Measurements from ENCODE around the gene ESR2. TPM values are rescaled to one million over a fixed set of nuclear protein-coding genes. Genes with fewer than 3 reads are reported as not detected.

ESR2 gene
- total and polyA plus RNA-seq, 4 donors = 0.01 to 0.28 (median 0.09) TPM

- 96% methylated on average over 13 of the region's 13 CpGs for WGBS
- Histone ChIP-seq H3K4me1 (ENCODE audit: control insufficient read depth in 4 of 4, insufficient read depth in 4 of 4, low read length in 3 of 4) (no peaks in the 10 kb centered on the region), H3K9me3 (ENCODE audit: control insufficient read depth in 4 of 4, low read length in 3 of 4) (no peaks in the 10 kb centered on the region), H3K36me3 (ENCODE audit: control insufficient read depth in 4 of 4, insufficient read depth in 3 of 4, low read depth in 1 of 4, low read length in 3 of 4) (peaks cover 14 to 99% (median 90%) of the 10 kb centered on the region in 4 donors), H3K27me3 (ENCODE audit: control insufficient read depth in 4 of 4, insufficient read depth in 4 of 4, low read length in 3 of 4) (no peaks in the 10 kb centered on the region), H3K27ac (ENCODE audit: low read depth in 1 of 2, low read length in 2 of 2) (no peak overlapping the region), H3K9ac (ENCODE audit: low read depth in 1 of 2, low read length in 2 of 2) (no peak overlapping the region), H3K4me3 (ENCODE audit: low read depth in 1 of 3, low read length in 3 of 3) (no peak overlapping the region)
- TF ChIP-seq, protein P1, sequence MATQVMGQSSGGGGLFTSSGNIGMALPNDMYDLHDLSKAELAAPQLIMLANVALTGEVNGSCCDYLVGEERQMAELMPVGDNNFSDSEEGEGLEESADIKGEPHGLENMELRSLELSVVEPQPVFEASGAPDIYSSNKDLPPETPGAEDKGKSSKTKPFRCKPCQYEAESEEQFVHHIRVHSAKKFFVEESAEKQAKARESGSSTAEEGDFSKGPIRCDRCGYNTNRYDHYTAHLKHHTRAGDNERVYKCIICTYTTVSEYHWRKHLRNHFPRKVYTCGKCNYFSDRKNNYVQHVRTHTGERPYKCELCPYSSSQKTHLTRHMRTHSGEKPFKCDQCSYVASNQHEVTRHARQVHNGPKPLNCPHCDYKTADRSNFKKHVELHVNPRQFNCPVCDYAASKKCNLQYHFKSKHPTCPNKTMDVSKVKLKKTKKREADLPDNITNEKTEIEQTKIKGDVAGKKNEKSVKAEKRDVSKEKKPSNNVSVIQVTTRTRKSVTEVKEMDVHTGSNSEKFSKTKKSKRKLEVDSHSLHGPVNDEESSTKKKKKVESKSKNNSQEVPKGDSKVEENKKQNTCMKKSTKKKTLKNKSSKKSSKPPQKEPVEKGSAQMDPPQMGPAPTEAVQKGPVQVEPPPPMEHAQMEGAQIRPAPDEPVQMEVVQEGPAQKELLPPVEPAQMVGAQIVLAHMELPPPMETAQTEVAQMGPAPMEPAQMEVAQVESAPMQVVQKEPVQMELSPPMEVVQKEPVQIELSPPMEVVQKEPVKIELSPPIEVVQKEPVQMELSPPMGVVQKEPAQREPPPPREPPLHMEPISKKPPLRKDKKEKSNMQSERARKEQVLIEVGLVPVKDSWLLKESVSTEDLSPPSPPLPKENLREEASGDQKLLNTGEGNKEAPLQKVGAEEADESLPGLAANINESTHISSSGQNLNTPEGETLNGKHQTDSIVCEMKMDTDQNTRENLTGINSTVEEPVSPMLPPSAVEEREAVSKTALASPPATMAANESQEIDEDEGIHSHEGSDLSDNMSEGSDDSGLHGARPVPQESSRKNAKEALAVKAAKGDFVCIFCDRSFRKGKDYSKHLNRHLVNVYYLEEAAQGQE (IDR thresholded peaks at IDR 0.05) = no peak
- TF ChIP-seq FOXA1 (IDR thresholded peaks at IDR 0.05) = no peak
- no peak for DNase-seq (ENCODE audit: low spot score)
These were observed 78.2 kb downstream of the ESR2 start for GRCh38 chr14:64215978-64216377.

DNA sequence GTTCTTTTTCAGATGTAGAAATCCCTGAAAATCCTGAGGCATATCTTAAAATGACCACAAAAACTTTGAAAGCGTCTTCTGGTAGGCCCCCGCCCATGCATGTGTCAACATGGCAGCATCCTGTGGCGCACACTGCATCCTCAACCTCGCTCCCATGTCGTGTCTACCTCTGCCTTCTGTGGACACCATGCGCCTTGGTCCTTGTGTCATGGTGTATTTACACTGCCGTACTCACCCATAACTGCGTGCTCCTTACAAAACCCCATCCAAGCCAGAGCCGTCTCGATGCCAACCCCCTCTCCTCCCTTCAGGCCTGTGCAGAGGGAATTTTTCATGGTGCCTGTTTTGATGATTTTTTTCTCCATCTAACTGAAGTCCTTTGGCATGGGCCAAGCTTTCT is 78.9 kb downstream of the ESR2 start:
- no peaks in the 10 kb centered on the region for H3K27me3 ChIP-seq (ENCODE audit: control insufficient read depth in 4 of 4, insufficient read depth in 4 of 4, low read length in 3 of 4)
- no peaks in the 10 kb centered on the region for H3K9me3 ChIP-seq (ENCODE audit: control insufficient read depth in 4 of 4, low read length in 3 of 4)
- no peaks in the 10 kb centered on the region for H3K4me1 ChIP-seq (ENCODE audit: control insufficient read depth in 4 of 4, insufficient read depth in 4 of 4, low read length in 3 of 4)
- WGBS = 98% methylated on average over 10 of the region's 10 CpGs
- H3K4me3 ChIP-seq (ENCODE audit: low read depth in 1 of 3, low read length in 3 of 3) = no peak overlapping the region
- H3K27ac ChIP-seq (ENCODE audit: low read depth in 1 of 2, low read length in 2 of 2) = no peak overlapping the region
- peaks cover 13 to 98% (median 89%) of the 10 kb centered on the region in 4 donors for H3K36me3 ChIP-seq (ENCODE audit: control insufficient read depth in 4 of 4, insufficient read depth in 3 of 4, low read depth in 1 of 4, low read length in 3 of 4)
- H3K9ac ChIP-seq (ENCODE audit: low read depth in 1 of 2, low read length in 2 of 2) = no peak overlapping the region
- TF ChIP-seq, protein P1 (IDR thresholded peaks at IDR 0.05) = no peak
- no peak for TF ChIP-seq JUND (IDR thresholded peaks at IDR 0.05)
- no peak for TF ChIP-seq GABPA (IDR thresholded peaks at IDR 0.05 in 1 of 2, conservative IDR thresholded peaks at IDR 0.05 in 1 of 2)
- no peak for TF ChIP-seq SP1 (IDR thresholded peaks at IDR 0.05)
- no peak for TF ChIP-seq RXRA (IDR thresholded peaks at IDR 0.05)
- TF ChIP-seq NR2F2 (IDR thresholded peaks at IDR 0.05) = no peak
- TF ChIP-seq TAF1 (conservative IDR thresholded peaks at IDR 0.05) = no peak
- TF ChIP-seq, protein P2, sequence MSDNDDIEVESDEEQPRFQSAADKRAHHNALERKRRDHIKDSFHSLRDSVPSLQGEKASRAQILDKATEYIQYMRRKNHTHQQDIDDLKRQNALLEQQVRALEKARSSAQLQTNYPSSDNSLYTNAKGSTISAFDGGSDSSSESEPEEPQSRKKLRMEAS (IDR thresholded peaks at IDR 0.05) = no peak
- no peak for TF ChIP-seq HNF4G (IDR thresholded peaks at IDR 0.05)
- no peak for TF ChIP-seq HNF4A (conservative IDR thresholded peaks at IDR 0.05)
- TF ChIP-seq FOXA2 (IDR thresholded peaks at IDR 0.05) = no peak
- TF ChIP-seq RAD21 (IDR thresholded peaks at IDR 0.05) = no peak
- no peak for TF ChIP-seq YY1 (IDR thresholded peaks at IDR 0.05)
- no peak for TF ChIP-seq FOXA1 (IDR thresholded peaks at IDR 0.05)
- TF ChIP-seq CTCF (IDR thresholded peaks at IDR 0.05; ENCODE audit: low read depth, low read length, missing input control) = no peak
- TF ChIP-seq ATF3 (IDR thresholded peaks at IDR 0.05) = no peak
- TF ChIP-seq EGR1 (IDR thresholded peaks at IDR 0.05; ENCODE audit: low read depth in 2 of 2) = no peak
- DNase-seq (ENCODE audit: low spot score) = no peak

Measured in liver (tissue), 9 donors.